ENCODE data around the gene MAPKAPK3.

The MAPKAPK3 gene

GRCh38 chr3:50575372-50575771 lies 41.6 kb upstream of the MAPKAPK3 start:
- H4K20me1 ChIP-seq (ENCODE audit: control insufficient read depth, insufficient read depth, low read depth, low read length), result no peaks in the 10 kb centered on the region
- H3K36me3 ChIP-seq (ENCODE audit: control insufficient read depth, low read length), result peaks cover 10% of the 10 kb centered on the region
- no peak overlapping the region for H3K4me3 ChIP-seq (ENCODE audit: low read length)
- H3K4me2 ChIP-seq (ENCODE audit: low read length), result no peak overlapping the region
- H3K9me3 ChIP-seq (ENCODE audit: control insufficient read depth, insufficient read depth, low read length), result no peaks in the 10 kb centered on the region
- no peaks in the 10 kb centered on the region for H3K27me3 ChIP-seq (ENCODE audit: control insufficient read depth, low read length)
- TF ChIP-seq EZH2phosphoT487 (IDR thresholded peaks at IDR 0.05; ENCODE audit: borderline replicate concordance, low read length) (no peak), CTCF (IDR thresholded peaks at IDR 0.05; ENCODE audit: low read depth, low read length, poor library complexity, severe bottlenecking) (no peak)
- no peaks in the 10 kb centered on the region for H3F3A ChIP-seq (ENCODE audit: control insufficient read depth, insufficient read depth)
- peaks cover 4% of the 10 kb centered on the region for H3K4me1 ChIP-seq (ENCODE audit: control insufficient read depth, low read length)
- no peak overlapping the region for H3K27ac ChIP-seq (ENCODE audit: low read depth, low read length)
- H3K79me2 ChIP-seq (ENCODE audit: control insufficient read depth, low read length), result peaks cover under 1% of the 10 kb centered on the region; the same call in 1 of the 2 replicates
- H3K9me2 ChIP-seq (replicated peaks; ENCODE audit: control insufficient read depth, low read length), result no peaks in the 10 kb centered on the region

GRCh38 chr3:50577348-50577747 lies 39.6 kb upstream of the MAPKAPK3 start:
- H3F3A ChIP-seq (ENCODE audit: control insufficient read depth, insufficient read depth), result no peaks in the 10 kb centered on the region
- no peaks in the 10 kb centered on the region for H3K4me1 ChIP-seq (ENCODE audit: control insufficient read depth, low read length)
- no peak overlapping the region for H3K27ac ChIP-seq (ENCODE audit: low read depth, low read length)
- H3K27me3 ChIP-seq (ENCODE audit: control insufficient read depth, low read length), result no peaks in the 10 kb centered on the region
- TF ChIP-seq CTCF (IDR thresholded peaks at IDR 0.05; ENCODE audit: low read depth, low read length, poor library complexity, severe bottlenecking) (no peak), EZH2phosphoT487 (IDR thresholded peaks at IDR 0.05; ENCODE audit: borderline replicate concordance, low read length) (no peak)
- H3K4me3 ChIP-seq (ENCODE audit: low read length), result no peak overlapping the region
- H3K4me2 ChIP-seq (ENCODE audit: low read length), result no peak overlapping the region
- H3K79me2 ChIP-seq (ENCODE audit: control insufficient read depth, low read length), result no peaks in the 10 kb centered on the region
- H3K36me3 ChIP-seq (ENCODE audit: control insufficient read depth, low read length), result peaks cover 8% of the 10 kb centered on the region
- H3K9me2 ChIP-seq (replicated peaks; ENCODE audit: control insufficient read depth, low read length), result no peaks in the 10 kb centered on the region
- H4K20me1 ChIP-seq (ENCODE audit: control insufficient read depth, insufficient read depth, low read depth, low read length), result no peaks in the 10 kb centered on the region
- no peaks in the 10 kb centered on the region for H3K9me3 ChIP-seq (ENCODE audit: control insufficient read depth, insufficient read depth, low read length)

- no peaks in the 10 kb centered on the region for H3K79me2 ChIP-seq (ENCODE audit: control insufficient read depth, low read length)
- no peaks in the 10 kb centered on the region for H3K4me1 ChIP-seq (ENCODE audit: control insufficient read depth, low read length)
- H3K4me2 ChIP-seq (ENCODE audit: low read length), result no peak overlapping the region
- H3K27me3 ChIP-seq (ENCODE audit: control insufficient read depth, low read length), result no peaks in the 10 kb centered on the region
- H4K20me1 ChIP-seq (ENCODE audit: control insufficient read depth, insufficient read depth, low read depth, low read length), result no peaks in the 10 kb centered on the region
- H3K27ac ChIP-seq (ENCODE audit: low read depth, low read length), result no peak overlapping the region
- H3K4me3 ChIP-seq (ENCODE audit: low read length), result no peak overlapping the region
- no peaks in the 10 kb centered on the region for H3K36me3 ChIP-seq (ENCODE audit: control insufficient read depth, low read length)
- H3K9me2 ChIP-seq (replicated peaks; ENCODE audit: control insufficient read depth, low read length), result no peaks in the 10 kb centered on the region
- TF ChIP-seq CTCF (IDR thresholded peaks at IDR 0.05; ENCODE audit: low read depth, low read length, poor library complexity, severe bottlenecking) (no peak), EZH2phosphoT487 (IDR thresholded peaks at IDR 0.05; ENCODE audit: borderline replicate concordance, low read length) (no peak)
- no peaks in the 10 kb centered on the region for H3K9me3 ChIP-seq (ENCODE audit: control insufficient read depth, insufficient read depth, low read length)
- no peaks in the 10 kb centered on the region for H3F3A ChIP-seq (ENCODE audit: control insufficient read depth, insufficient read depth)
These were observed 36.1 kb upstream of the MAPKAPK3 start for GRCh38 chr3:50580683-50581458.

Measured in DOHH2 (cell line).